Measurements from ENCODE around the gene LOXL3.

DNA sequence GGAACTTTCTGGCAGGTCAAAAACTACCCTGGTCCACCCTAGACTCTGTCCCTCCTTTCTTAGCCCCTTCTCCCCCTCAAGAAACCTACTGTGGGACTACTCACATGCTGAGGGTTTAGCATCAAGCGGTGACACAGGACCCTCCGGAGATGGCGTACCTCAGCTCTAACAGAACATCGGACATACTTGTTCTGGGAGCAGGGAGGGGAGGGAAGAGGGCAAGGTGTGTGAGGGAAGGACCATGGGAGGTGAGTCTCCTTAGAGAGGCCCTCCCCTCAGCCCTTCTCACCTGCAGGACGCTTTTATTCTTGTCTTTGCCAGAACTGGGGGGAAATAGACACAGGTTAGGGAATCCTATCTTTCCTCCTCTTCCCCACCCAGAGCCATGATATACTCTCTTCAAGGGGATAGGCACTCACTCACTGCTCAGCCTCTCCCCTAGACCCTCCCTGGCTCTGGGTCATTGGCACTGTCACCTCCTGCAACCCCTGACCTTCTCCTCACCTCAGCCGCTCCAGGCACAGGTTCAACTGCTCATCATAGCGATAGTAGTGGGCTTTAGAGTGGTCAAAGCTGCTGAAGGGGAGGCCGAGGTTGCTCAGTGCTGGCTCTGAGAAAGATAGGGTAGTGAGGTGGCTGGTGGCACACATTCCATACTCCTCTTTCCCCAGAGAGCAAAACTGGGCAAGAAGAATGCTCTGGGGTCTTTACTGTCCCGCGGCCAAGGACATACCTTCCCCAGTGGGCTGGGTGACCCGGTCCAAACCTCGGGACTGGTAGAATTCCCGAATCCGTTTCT, 48.1 kb downstream of the LOXL3 start:
- TF ChIP-seq, protein P1, sequence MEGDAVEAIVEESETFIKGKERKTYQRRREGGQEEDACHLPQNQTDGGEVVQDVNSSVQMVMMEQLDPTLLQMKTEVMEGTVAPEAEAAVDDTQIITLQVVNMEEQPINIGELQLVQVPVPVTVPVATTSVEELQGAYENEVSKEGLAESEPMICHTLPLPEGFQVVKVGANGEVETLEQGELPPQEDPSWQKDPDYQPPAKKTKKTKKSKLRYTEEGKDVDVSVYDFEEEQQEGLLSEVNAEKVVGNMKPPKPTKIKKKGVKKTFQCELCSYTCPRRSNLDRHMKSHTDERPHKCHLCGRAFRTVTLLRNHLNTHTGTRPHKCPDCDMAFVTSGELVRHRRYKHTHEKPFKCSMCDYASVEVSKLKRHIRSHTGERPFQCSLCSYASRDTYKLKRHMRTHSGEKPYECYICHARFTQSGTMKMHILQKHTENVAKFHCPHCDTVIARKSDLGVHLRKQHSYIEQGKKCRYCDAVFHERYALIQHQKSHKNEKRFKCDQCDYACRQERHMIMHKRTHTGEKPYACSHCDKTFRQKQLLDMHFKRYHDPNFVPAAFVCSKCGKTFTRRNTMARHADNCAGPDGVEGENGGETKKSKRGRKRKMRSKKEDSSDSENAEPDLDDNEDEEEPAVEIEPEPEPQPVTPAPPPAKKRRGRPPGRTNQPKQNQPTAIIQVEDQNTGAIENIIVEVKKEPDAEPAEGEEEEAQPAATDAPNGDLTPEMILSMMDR (IDR thresholded peaks at IDR 0.05) = no peak
- TF ChIP-seq POLR2A (IDR thresholded peaks at IDR 0.05) (no peak), EP300 (IDR thresholded peaks at IDR 0.05) (no peak)

Data from tibial nerve (tissue), 4 donors.